CD4-positive, alpha-beta T cell treated with Interferon gamma for 1 hour (primary cell): ENCODE data around the gene DUS1L.
A peak's percentile ranks its signal among the peaks of the same experiment; 100 is the strongest.
"Not testable (repeated sequence)": the region's sequence is repeated elsewhere in the genome, so short reads cannot be mapped to it uniquely, and the experiment has no call there.

Source experiments
- DNase-seq: peaks from one replicate; pipeline ENCODE4 v3.0.0-alpha.2; 2020

Gene DUS1L

DNA sequence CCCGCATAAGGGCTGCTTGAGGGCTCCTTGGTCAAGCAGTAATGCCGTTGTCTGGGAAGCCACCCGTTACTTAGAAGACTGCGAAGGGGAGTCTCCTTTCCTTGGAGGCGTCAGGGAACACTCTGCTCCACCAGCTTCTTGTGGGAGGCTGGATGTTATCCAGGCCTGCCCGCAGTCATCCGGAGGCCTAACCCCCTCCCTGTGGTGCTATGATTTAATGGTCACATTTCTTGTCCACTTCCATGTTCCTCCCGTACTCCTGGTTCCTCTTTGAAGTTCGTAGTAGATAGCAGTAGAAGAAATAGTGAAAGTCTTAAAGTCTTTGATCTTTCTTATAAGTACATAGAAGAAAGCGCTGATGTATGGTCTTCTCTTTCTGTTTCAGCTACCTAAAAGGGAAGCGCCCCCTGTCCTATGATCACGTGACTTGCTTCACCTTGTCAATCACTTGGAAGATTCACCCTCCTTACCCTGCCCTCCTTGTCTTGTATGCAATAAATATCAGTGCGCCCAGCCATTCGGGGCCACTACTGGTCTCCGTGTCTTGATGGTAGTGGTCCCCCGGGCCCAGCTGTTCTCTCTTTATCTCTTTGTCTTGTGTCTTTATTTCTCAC lies 26.7 kb downstream of the DUS1L start:
- not testable (repeated sequence) for DNase-seq

- DNase-seq = no peak
These were observed 27.8 kb downstream of the DUS1L start for GRCh38 chr17:82037889-82038195.

DNA sequence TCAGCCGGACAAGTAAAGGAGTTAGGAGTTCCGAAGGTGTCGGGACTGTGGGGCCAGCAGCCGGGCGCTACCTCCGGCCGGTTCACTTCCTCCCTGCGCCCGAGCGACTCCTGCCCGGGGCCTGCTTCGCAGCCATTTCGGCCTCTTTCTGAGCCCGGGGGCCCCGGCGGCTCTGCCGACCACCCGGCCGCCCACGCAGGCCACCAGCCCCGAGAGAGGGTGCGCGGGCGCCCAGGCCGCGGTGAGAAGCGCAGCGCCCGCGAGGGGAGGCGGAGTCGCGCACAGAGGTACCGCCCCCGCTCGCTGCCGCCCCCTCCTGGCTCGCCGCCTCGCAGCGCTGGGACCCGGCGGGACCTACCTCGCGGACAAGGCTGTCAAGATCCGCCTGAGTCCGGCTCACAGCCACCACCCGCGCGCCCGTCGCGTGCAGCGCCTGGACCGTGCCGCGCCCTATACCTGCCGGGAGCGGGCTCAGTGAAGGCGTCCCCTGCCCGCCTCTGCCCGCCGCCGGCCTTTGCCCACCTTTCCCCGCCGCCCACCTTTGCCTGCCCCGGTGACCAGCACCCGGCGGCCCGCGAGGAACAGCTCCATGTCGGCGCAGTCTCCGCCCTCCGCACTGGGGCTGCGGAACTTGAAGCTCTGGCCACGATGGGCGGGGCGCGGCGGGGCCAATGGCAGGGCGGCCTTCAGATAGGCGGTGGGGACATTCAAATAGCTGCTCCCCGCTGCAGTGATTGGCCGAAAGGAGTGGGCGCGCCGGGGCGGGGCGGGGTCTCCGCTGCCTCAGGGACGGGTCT lies 28.3 kb downstream of the DUS1L start, which contains the start of gene DCXR:
TSS of gene DCXR (minus strand) at position 606 of the 797 bp plus-strand sequence. CDS start at position 591, 15 bp downstream.
- DNase-seq = peak; percentile 96

- no peak for DNase-seq
These were observed 28.9 kb downstream of the DUS1L start for GRCh38 chr17:82036634-82037091.

DNA sequence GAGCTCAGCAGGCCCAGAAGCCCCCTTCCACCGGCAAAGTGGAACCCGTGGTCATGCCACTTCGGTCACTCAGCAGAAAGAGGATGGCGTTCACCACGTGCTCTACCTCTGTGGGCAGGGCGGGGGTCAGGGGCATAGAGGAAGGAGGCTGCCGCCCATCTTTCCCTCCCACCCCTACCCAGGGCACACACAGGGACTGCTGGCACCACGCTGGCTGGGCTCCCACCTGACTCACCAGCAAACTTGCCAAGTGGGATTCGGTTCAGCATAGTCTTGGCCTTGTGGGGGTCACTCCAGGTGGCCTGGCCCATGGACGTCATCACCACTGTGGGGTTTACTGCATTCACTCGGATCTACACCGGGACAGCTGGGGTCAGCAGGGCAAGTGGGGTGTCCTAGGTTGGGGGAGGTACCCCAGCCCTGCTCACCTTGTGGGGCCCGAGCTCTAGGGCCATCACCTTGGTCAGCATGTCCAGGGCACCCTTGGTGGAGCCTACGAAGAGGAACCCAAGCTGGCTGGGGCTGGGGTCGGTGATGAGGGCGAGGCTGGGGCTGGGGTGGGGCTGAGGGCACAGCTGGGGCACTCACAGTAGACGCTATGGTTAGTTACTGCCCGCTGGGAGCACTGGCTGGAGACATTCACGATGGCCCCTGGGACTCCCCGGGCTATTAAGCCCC lies 29.5 kb downstream of the DUS1L start:
- DNase-seq = no peak

- no peak for DNase-seq
These were observed 30.1 kb downstream of the DUS1L start for GRCh38 chr17:82035488-82035887.

DNA sequence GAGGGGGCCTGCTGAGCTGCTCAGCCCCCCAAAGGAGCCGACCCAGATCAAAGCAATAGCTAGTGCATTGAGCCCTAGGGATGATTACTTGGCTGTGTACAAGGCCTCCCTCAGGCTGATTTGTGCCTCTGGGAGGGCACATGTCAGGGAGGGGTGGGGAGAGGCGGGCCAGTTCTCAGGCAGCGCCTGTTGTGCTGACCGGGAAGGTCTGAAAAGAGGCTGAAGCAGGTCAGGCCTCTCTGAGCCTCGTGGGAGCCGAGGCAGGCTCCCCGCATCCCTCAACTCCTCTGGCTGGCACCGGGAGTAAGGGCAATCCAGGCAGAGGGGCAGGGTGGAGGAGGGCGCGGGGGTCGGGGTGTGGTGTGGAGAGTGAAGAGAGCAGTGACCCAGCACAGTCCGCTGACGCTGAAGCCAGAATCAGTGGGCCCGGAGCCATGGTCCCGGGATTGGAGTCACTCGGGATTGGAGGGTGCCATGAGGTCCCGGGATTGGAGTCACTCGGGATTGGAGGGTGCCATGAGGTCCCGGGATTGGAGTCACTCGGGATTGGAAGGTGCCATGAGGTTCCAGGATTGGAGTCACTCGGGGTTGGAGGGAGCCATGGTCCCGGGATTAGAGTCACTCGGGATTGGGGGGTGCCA lies 31.1 kb downstream of the DUS1L start:
- no peak for DNase-seq

GRCh38 chr17:82033359-82034085 lies 32.1 kb downstream of the DUS1L start:
- no peak for DNase-seq

- peak; percentile 21 for DNase-seq
These were observed 33.5 kb downstream of the DUS1L start for GRCh38 chr17:82031885-82032627.

DNA sequence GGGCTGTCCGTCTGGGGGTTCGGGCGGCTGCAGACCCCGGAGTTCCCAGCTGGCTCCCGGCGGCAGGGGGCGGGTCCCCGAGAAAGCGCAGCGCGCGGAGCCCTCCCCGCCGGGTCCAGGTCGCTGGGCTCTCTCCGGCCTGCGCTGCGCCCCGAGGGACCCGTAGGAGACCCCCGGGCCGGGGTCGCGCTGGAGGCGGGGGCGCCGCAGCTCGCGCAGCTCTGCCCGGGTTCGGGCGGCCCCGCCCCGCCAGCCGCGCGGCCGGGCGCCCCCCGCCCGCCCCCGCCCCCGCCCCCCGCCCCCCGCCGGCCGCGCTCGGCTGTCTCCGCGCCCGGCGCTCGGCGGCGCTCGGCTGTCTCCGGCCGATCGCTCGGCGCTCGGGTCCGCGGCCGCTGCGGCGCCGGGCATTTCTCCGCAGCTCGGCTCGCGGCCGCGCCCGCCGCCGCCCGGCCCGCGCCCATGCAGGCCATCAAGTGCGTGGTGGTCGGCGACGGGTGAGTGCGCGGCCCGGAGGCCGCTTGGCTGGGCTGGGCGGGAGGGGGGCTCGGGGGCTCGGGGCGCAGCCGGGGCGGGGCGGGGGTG lies 34.2 kb downstream of the DUS1L start, which contains the start of gene RAC3:
TSS of gene RAC3 (plus strand) at position 376 of the 582 bp plus-strand sequence. CDS start at position 460, 84 bp downstream.
- DNase-seq = no peak

GRCh38 chr17:82030470-82031302 lies 34.9 kb downstream of the DUS1L start:
- peak; percentile 79 for DNase-seq

- DNase-seq = no peak
These were observed 35.6 kb downstream of the DUS1L start for GRCh38 chr17:82029990-82030469.

- no peak for DNase-seq
These were observed 36.2 kb downstream of the DUS1L start for GRCh38 chr17:82029391-82029790.

DNA sequence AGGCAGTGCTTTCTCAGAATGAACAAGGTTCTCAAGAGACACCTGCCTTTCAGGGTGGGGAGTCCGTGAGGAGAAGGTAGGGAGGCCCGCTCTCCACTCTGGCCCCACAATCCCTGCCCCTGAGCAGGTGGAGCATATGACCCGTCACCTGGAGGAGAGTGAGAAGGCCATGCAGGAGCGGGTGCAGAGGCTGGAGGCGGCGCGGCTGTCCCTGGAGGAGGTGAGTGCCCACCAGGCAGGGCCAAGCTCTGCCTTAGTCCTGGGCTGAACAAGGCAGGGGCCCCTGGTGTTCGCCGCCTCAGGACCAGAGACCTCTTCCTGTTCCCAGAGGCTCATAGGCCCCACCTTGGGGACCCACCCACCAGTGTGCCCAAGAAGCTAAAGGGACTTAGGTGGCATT lies 36.6 kb downstream of the DUS1L start:
- no peak for DNase-seq

- no peak for DNase-seq
These were observed 37.4 kb downstream of the DUS1L start for GRCh38 chr17:82028246-82028645.

DNA sequence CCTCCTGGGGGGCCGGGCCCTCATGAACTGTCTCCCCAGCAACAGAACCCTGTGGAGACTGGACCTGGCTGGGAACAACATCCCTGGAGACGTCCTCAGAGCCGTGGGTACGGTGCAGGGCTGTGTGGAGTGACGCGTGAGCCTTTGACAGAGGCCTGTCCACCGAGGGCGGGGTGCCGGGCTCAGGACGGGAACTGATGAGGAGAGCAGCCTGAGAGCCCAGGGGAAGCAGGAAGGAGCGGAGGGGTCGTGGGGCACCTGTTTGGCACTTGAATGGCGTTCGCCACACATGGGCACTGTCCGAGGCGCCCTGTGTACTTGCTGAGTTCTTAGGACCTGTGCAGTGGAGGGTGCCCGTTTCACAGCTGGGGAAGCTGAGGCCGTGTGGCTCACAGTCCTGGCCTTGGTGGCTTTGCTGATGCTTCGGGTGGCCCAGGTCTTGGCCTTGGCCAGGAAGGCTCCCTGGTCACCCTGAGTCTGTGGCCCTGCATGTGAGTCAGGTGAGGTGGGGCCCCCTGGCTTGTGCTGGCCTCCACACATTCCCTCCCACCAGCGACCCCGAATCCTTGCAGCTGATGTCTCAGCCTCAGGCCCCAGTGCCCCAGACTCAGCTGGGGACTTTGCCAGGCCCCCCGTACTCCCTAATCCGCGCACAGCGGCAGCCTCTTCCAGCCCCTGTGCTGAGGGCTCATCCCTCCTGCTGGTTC lies 40.0 kb downstream of the DUS1L start:
- DNase-seq = no peak

DNA sequence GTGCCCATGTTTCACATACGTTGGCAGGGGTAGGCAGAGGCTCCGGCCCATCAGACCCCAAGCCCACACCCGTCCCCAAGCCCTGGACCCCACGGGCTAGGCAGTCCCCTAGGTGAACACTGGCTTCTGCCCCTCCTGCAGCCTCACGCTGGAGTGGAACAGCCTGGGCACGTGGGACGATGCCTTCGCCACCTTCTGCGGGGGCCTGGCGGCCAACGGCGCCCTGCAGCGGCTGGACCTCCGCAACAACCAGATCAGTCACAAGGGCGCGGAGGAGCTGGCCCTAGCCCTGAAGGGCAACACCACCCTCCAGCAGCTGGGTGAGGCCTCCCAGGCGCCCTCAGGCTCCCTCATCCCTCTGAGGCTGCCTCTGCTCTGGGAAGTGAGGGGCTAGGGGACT lies 40.7 kb downstream of the DUS1L start:
- DNase-seq = no peak

GRCh38 chr17:82023447-82024241 lies 42.0 kb downstream of the DUS1L start:
- no peak for DNase-seq

DNA sequence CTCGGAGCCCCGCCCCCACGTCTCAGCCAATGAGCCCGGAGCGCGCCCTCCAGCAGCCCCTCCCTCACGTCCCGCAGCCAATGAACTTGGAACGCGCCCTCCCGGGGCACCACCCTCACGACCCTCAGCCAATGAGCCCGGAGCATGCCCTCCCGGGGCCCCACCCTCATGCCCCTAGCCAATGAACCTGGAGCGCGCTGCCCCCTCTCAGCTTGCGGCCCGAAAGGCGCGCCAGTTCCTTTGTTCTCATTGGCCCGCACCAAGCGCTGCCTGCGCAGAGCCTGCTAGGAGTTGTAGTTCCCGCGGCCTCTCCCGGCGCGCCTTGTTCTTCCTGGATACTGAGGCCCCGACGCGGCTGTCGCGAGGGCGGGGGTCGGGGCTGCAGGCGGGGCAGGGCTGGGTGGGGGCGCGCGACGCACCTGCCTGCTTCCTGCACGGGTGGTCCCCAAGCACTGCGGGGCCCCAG lies 42.6 kb downstream of the DUS1L start, which contains the start of gene LRRC45:
TSS of gene LRRC45 (plus strand) at position 325 of the 466 bp plus-strand sequence. CDS start 339 bp downstream, outside the sequence.
- DNase-seq = peak; percentile 100
